HG02981 (cell line): ENCODE data around the gene MACF1.

Source experiments
- ATAC-seq: cut with Tn5 transposase; IDR thresholded peaks from one replicate; pipeline ENCODE4 v1.9.1; 2021; ENCODE audit warnings: mild to moderate bottlenecking, moderate library complexity; ENCODE audit not compliant: unreplicated experiment

Gene MACF1

GRCh38 chr1:39174390-39175081 is 30.0 kb upstream of the MACF1 start:
- ATAC-seq: no peak

GRCh38 chr1:39177706-39178105 is 26.8 kb upstream of the MACF1 start:
- no peak for ATAC-seq

DNA sequence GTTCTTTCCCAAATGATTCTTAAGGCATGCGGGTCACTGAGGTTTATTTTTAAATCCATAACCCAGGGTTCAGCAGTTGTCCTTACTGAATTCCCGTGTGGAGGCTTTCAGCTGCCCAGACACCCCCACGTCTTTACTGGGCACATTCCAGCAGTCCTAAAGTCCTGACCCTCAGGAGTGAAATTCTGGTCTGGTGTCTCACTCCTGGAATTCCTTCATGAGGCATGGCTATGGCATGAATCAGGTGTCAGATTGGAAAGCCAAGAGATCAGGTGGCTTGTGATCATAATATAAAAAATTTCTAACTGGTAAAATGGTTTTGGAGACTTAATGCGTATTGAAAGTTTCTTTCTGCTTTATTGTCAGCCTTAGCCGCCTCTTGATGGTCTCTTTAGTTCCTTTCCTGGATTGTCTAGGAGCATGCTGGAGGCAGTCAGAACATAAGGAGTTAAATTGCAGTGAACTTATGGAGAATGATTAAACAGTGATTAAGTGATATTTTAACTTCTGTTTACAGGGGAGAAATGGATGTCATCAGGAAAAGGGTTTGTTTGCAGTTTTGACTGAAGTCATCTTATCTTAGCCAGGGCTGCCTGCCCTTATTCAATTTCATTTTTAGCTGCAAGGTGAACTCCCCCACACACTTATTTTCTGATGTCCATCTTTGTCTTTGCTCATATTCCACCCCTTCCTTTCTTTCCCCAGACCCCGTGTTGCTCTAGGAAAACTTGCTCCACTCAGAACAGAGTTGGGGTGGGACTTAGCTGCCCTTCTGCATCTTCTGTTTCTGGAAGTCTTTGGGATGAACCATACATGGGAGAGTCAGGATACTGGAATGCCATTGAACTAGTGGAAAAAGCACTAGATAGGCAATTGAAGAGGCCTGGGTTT is 25.7 kb upstream of the MACF1 start:
- ATAC-seq: no peak

DNA sequence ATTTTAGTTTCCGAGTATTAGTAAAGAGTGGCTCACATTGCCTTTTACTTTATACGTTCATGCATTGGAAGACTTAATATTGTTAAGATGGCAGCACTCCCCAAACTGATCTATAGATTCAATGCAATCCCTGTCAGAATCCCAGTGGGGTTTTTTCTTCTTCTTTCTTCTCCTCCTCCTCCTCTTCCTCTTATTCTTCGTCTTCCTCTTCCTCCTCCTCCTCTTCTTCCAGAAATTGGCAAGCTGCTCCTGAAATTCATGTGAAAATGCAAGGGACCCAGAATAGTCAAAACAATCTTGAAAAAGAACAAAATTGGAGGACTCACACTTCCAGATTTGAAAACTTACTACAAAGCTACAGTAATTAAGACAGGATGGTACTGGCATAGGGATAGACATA is 23.2 kb upstream of the MACF1 start:
- no peak for ATAC-seq

- ATAC-seq: no peak
Observed at GRCh38 chr1:39182804-39183203, 21.7 kb upstream of the MACF1 start.

DNA sequence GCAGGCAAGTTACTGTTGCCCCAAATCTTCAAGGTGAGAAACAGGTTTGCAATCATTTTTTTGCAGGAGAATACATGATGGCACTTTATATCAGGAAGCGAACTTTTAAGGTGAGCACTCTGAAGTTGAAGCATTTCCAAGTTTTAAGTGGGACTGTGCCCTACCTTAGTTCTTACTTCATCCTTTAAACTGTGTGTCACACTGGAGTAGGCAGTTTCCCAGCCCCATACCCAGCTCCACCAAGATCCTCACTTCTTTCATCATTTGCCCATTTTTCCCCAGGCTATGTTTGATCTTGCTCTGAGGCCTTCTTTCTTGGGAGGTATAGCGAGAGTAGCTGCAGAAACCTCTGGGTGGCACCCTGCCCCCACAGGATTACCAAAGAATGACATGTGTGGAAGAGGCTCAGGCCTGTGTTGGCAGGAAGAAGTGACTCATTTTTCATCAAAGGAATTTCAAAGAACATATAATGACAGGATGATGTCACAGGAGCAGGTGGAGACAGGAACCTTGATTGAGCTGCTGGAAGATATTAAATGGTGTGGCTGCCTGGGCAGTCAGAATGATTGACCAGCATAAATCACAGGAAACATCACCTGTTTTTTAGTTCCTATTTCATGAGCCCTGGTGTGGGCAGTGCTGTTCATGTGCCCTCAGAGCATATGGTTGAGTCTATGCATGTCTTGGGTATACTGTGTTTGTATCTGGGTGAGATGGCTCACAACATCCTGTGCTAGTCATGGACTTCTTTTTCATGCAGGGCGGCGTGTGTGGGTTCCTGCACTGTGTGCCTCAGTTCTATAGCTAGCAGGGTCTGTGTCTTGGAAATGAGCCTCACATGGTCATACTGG is 20.8 kb upstream of the MACF1 start:
- ATAC-seq: peak; percentile 43

DNA sequence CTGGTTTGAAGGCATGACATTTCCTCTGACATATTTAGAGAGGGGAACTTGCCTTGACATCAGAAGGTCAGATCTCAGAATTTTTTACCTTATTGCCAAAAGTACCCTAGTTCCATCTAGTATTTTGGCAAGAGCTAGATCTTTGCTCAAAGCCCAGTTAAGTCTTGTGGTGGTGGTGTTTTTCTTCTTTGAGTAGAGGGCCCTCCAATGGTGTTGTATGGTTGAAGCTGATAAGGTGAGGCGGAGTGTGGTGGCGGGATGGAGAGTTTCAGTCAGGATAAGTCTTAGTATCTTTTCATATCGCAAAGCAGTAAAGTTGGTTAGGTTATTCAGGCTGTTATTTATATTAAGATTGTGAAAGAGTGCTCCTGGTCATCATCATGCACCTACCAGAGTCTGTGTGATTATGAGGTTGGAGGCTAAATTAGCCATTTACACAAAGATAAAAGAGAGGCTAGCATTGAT is 20.1 kb upstream of the MACF1 start:
- ATAC-seq: no peak

- no peak for ATAC-seq
Observed at GRCh38 chr1:39187275-39188046, 17.0 kb upstream of the MACF1 start.

GRCh38 chr1:39189592-39190041 is 14.9 kb upstream of the MACF1 start:
- no peak for ATAC-seq

GRCh38 chr1:39190096-39190495 is 14.4 kb upstream of the MACF1 start:
- no peak for ATAC-seq

- no peak for ATAC-seq
Observed at GRCh38 chr1:39194398-39195051, 10.0 kb upstream of the MACF1 start.

- peak; percentile 37 for ATAC-seq
Observed at GRCh38 chr1:39195166-39196111, 9.1 kb upstream of the MACF1 start.

DNA sequence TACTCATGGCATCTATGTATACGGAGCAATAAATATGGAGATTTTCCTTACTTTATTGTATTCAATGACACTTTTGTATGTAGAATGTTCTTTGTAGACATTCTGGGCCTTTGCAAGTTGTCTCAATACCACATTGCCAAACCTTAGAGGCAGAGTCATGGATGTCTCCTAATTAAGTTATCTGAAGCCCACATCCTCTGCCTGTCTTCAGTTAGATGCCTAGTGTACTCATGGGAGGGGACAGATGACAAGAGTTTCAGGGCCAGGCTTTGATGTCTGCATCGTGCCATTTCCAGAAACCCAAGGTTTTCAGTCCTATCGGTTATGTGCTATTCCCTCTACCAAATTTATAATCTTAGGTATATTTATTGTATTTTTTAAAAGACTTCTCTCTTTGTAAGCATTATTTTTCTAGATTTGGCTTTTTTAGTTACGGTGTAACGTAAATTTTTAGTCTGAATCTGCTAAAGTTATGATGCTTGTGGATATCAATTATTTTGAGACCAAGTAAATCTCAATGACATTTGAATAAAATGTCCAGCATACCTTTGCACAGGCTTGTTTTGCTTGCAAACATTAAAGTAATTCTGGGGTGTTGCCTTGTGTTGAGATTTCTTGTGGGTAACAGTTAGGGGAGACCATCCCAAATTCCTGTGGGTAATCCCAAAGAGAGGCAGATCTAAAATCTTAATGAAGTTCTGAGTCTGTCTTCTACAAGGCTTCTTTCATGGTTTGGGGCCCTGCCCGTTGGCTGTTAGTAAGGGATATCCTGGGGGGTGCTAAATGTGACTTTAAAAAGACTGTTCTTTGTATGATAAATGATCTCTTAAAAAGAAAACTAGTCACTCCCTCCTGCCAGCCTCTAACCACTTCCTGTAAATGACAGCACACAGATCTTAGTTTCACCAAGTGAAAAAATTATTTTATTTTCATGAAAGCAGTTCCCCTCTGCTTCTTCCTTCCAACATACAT is 8.0 kb upstream of the MACF1 start:
- ATAC-seq: no peak

GRCh38 chr1:39199593-39199992 is 4.9 kb upstream of the MACF1 start:
- no peak for ATAC-seq

- peak; percentile 68 for ATAC-seq
Observed at GRCh38 chr1:39205102-39205780, 746 bp downstream of the MACF1 start.

DNA sequence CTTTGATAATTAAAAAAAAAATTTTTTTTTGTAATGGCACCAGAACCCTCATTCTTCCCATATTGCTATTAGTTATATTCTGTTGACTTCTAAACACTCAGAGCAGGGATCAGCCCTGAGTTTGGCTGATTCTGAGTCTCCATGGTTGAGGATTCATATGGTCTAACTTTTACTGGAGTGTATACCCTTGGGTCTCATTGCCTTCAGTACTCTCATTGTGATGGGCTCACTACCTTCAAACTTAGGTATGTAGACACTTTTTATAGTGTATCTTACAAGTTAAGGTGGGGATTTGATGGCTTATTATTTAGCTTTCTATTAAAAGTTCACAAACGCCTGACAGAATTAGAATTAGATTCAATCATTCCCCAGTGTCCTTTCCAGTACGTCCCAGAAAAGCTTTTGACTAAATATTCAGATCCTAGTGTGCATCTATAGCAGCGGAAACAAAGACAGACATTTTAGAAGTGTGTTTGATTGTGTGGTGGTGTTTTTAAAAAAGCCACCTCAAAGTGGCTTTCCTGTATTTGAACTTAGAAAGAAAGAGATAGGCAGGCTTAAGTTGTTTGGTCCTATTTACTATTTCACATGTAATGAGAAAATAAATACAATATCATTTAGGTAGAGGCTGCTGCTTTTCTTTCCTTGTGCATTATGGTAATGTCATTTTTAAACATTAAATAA is 1.4 kb downstream of the MACF1 start:
- ATAC-seq: no peak
